Muscle of leg (tissue), 11 donors: Measurements from ENCODE around the gene HIBCH. TPM values are rescaled to one million over a fixed set of nuclear protein-coding genes. Genes with fewer than 3 reads are reported as not detected.

Experiments
- DNase-seq: peaks from one replicate; pipeline ENCODE4 v3.0.0; 2013
- H3K27ac ChIP-seq: one replicate; pipeline ENCODE4 v1.5.1; 2013; ENCODE audit warnings: mild to moderate bottlenecking, low read length, control low read depth
- H3K27me3 ChIP-seq: one replicate; pipeline ENCODE4 v1.6.1; 2013; ENCODE audit warnings: low read length; ENCODE audit not compliant: control insufficient read depth, insufficient read depth
- H3K36me3 ChIP-seq: one replicate; pipeline ENCODE4 v1.6.1; 2013; ENCODE audit warnings: low read length; ENCODE audit not compliant: control insufficient read depth, insufficient read depth
- H3K4me1 ChIP-seq: one replicate; pipeline ENCODE4 v1.6.1; 2013; ENCODE audit warnings: low read length; ENCODE audit not compliant: control insufficient read depth, insufficient read depth
- H3K4me3 ChIP-seq: one replicate; pipeline ENCODE4 v1.5.1; 2013; ENCODE audit warnings: low read length, control low read depth
- H3K9me3 ChIP-seq: replicated peaks from 2 replicates; pipeline ENCODE4 v1.6.1; 2013; ENCODE audit warnings: low read depth, low read length; ENCODE audit not compliant: control insufficient read depth
- WGBS: methylation state at CpG from one replicate; pipeline ENCODE4 v1.1.5; 2013; ENCODE audit warnings: missing lambda C conversion rate; ENCODE audit not compliant: insufficient coverage; 5-methylcytosine and 5-hydroxymethylcytosine counted together
- polyA plus RNA-seq, 8 donors: library from polyadenylated mRNA; unstranded; fragments of 120-200 nt; gene quantifications; one replicate each; pipeline versions ENCODE4 v1.2.1 to v1.2.3, GENCODE V29; 2013; ENCODE audit warnings: inconsistent platforms in 1 of 8, low replicate concordance in 1 of 8; ENCODE audit not compliant: insufficient read length in 8 of 8, insufficient read depth in 1 of 8
- total RNA-seq: library from RNA; stranded (reverse); fragments of 120-200 nt; gene quantifications from one replicate; pipeline ENCODE4 v1.2.4, GENCODE V29; 2013

Gene HIBCH
- total and polyA plus RNA-seq, 9 donors, result 21.5 to 39.6 (median 30.0) TPM

GRCh38 chr2:190219186-190219585, 100.4 kb downstream of the HIBCH start:
- Histone ChIP-seq H3K4me3 (no peak overlapping the region), H3K36me3 (peaks cover 8% of the 10 kb centered on the region), H3K4me1 (peaks cover 17% of the 10 kb centered on the region), H3K27me3 (no peaks in the 10 kb centered on the region), H3K27ac (no peak overlapping the region), H3K9me3 (peaks cover 8% of the 10 kb centered on the region)
- no CpG with 5 or more reads among the region's 5 CpGs for WGBS
- no peak for DNase-seq

GRCh38 chr2:190217616-190218015, 102.0 kb downstream of the HIBCH start:
- DNase-seq, result no peak
- Histone ChIP-seq H3K36me3 (peaks cover 8% of the 10 kb centered on the region), H3K27ac (no peak overlapping the region), H3K27me3 (no peaks in the 10 kb centered on the region), H3K4me1 (peaks cover 19% of the 10 kb centered on the region), H3K4me3 (no peak overlapping the region), H3K9me3 (no peaks in the 10 kb centered on the region)
- WGBS, result 67% methylated on average over 1 of the region's 7 CpGs

- no peak overlapping the region for H3K27ac ChIP-seq
- H3K4me3 ChIP-seq, result no peak overlapping the region
- H3K36me3 ChIP-seq, result peaks cover 4% of the 10 kb centered on the region
- no peaks in the 10 kb centered on the region for H3K9me3 ChIP-seq
- DNase-seq, result peak; percentile 11
- H3K27me3 ChIP-seq, result no peaks in the 10 kb centered on the region
- 58% methylated on average over 2 of the region's 3 CpGs for WGBS
- H3K4me1 ChIP-seq, result peaks cover 19% of the 10 kb centered on the region
Measured at GRCh38 chr2:190216829-190217228, 102.8 kb downstream of the HIBCH start.

GRCh38 chr2:190215620-190216019, 104.0 kb downstream of the HIBCH start:
- 13% methylated on average over 3 of the region's 3 CpGs for WGBS
- Histone ChIP-seq H3K27ac (peak overlapping the region; percentile 42), H3K4me3 (no peak overlapping the region), H3K4me1 (peaks cover 19% of the 10 kb centered on the region), H3K27me3 (no peaks in the 10 kb centered on the region), H3K36me3 (peaks cover 2% of the 10 kb centered on the region), H3K9me3 (no peaks in the 10 kb centered on the region)
- DNase-seq, result no peak

- no peak overlapping the region for H3K4me3 ChIP-seq
- WGBS, result 33% methylated on average over 1 of the region's 7 CpGs
- peak; percentile 37 for DNase-seq
- H3K36me3 ChIP-seq, result peaks cover 5% of the 10 kb centered on the region
- peak overlapping the region; percentile 42 for H3K27ac ChIP-seq
- no peaks in the 10 kb centered on the region for H3K9me3 ChIP-seq
- no peaks in the 10 kb centered on the region for H3K27me3 ChIP-seq
- H3K4me1 ChIP-seq, result peaks cover 19% of the 10 kb centered on the region
Measured at GRCh38 chr2:190214426-190215194, 105.0 kb downstream of the HIBCH start.

GRCh38 chr2:190213441-190214335, 105.9 kb downstream of the HIBCH start:
- H3K27ac ChIP-seq, result no peak overlapping the region
- no peaks in the 10 kb centered on the region for H3K9me3 ChIP-seq
- DNase-seq, result no peak
- peaks cover 19% of the 10 kb centered on the region for H3K4me1 ChIP-seq
- H3K27me3 ChIP-seq, result no peaks in the 10 kb centered on the region
- WGBS, result 78% methylated on average over 15 of the region's 19 CpGs
- H3K4me3 ChIP-seq, result no peak overlapping the region
- H3K36me3 ChIP-seq, result peaks cover 8% of the 10 kb centered on the region

GRCh38 chr2:190210471-190210870, 109.2 kb downstream of the HIBCH start:
- Histone ChIP-seq H3K36me3 (peaks cover 13% of the 10 kb centered on the region), H3K4me3 (no peak overlapping the region), H3K4me1 (peaks cover 10% of the 10 kb centered on the region), H3K27ac (no peak overlapping the region), H3K9me3 (no peaks in the 10 kb centered on the region), H3K27me3 (no peaks in the 10 kb centered on the region)
- whole genome bisulfite sequencing, result 90% methylated on average over 2 of the region's 2 CpGs
- no peak for DNase-seq

- Histone ChIP-seq H3K36me3 (peaks cover 13% of the 10 kb centered on the region), H3K27ac (no peak overlapping the region), H3K4me3 (no peak overlapping the region), H3K27me3 (no peaks in the 10 kb centered on the region), H3K9me3 (no peaks in the 10 kb centered on the region), H3K4me1 (peaks cover 6% of the 10 kb centered on the region)
- 93% methylated on average over 2 of the region's 5 CpGs for WGBS
- no peak for DNase-seq
Measured at GRCh38 chr2:190209559-190209958, 110.1 kb downstream of the HIBCH start.

GRCh38 chr2:190207930-190208329, 111.7 kb downstream of the HIBCH start:
- peak; percentile 24 for DNase-seq
- WGBS, result 27% methylated on average over 1 of the region's 2 CpGs
- no peak overlapping the region for H3K4me3 ChIP-seq
- H3K36me3 ChIP-seq, result peaks cover 13% of the 10 kb centered on the region
- no peak overlapping the region for H3K27ac ChIP-seq
- no peaks in the 10 kb centered on the region for H3K27me3 ChIP-seq
- H3K4me1 ChIP-seq, result no peaks in the 10 kb centered on the region
- H3K9me3 ChIP-seq, result no peaks in the 10 kb centered on the region

- peak; percentile 63 for DNase-seq
- Histone ChIP-seq H3K27me3 (no peaks in the 10 kb centered on the region), H3K4me1 (no peaks in the 10 kb centered on the region), H3K27ac (no peak overlapping the region), H3K36me3 (peaks cover 16% of the 10 kb centered on the region), H3K9me3 (no peaks in the 10 kb centered on the region), H3K4me3 (no peak overlapping the region)
- WGBS, result no CpG with 5 or more reads among the region's 4 CpGs
Measured at GRCh38 chr2:190205657-190206056, 114.0 kb downstream of the HIBCH start.
